ENCODE results near the gene PNKP.

The PNKP gene

GRCh38 chr19:49887665-49888509 lies 20.5 kb upstream of the PNKP start:
- DNase-seq: peak; percentile 73
- no peak for TF ChIP-seq CTCF (IDR thresholded peaks at IDR 0.05; ENCODE audit: low read depth, low read length)
- Histone ChIP-seq H3K27me3 (ENCODE audit: insufficient read depth, low read depth, severe bottlenecking) (no peaks in the 10 kb centered on the region), H3K4me3 (ENCODE audit: low read depth, low read length) (peak overlapping the region; percentile 29), H3K9me3 (ENCODE audit: severe bottlenecking) (no peaks in the 10 kb centered on the region), H3K36me3 (peaks cover 18% of the 10 kb centered on the region), H3K27ac (peak overlapping the region; percentile 61)

GRCh38 chr19:49887037-49887664 lies 19.8 kb upstream of the PNKP start:
- H3K9me3 ChIP-seq (ENCODE audit: severe bottlenecking): no peaks in the 10 kb centered on the region
- no peak for DNase-seq
- peak overlapping the region; percentile 29 for H3K4me3 ChIP-seq (ENCODE audit: low read depth, low read length)
- no peaks in the 10 kb centered on the region for H3K27me3 ChIP-seq (ENCODE audit: insufficient read depth, low read depth, severe bottlenecking)
- H3K36me3 ChIP-seq: peaks cover 26% of the 10 kb centered on the region
- TF ChIP-seq CTCF (IDR thresholded peaks at IDR 0.05; ENCODE audit: low read depth, low read length): no peak
- H3K27ac ChIP-seq: peak overlapping the region; percentile 61

- Histone ChIP-seq H3K27me3 (ENCODE audit: insufficient read depth, low read depth, severe bottlenecking) (no peaks in the 10 kb centered on the region), H3K36me3 (peaks cover 49% of the 10 kb centered on the region), H3K4me3 (ENCODE audit: low read depth, low read length) (no peak overlapping the region), H3K9me3 (ENCODE audit: severe bottlenecking) (no peaks in the 10 kb centered on the region), H3K27ac (no peak overlapping the region)
- TF ChIP-seq CTCF (IDR thresholded peaks at IDR 0.05; ENCODE audit: low read depth, low read length): no peak
- no peak for DNase-seq
Observed at GRCh38 chr19:49884760-49885159, 17.4 kb upstream of the PNKP start.

GRCh38 chr19:49884109-49884508 lies 16.7 kb upstream of the PNKP start:
- TF ChIP-seq CTCF (IDR thresholded peaks at IDR 0.05; ENCODE audit: low read depth, low read length): no peak
- Histone ChIP-seq H3K4me3 (ENCODE audit: low read depth, low read length) (no peak overlapping the region), H3K36me3 (peaks cover 49% of the 10 kb centered on the region), H3K9me3 (ENCODE audit: severe bottlenecking) (no peaks in the 10 kb centered on the region), H3K27me3 (ENCODE audit: insufficient read depth, low read depth, severe bottlenecking) (no peaks in the 10 kb centered on the region), H3K27ac (no peak overlapping the region)
- no peak for DNase-seq

- Histone ChIP-seq H3K4me3 (ENCODE audit: low read depth, low read length) (no peak overlapping the region), H3K27ac (no peak overlapping the region), H3K9me3 (ENCODE audit: severe bottlenecking) (no peaks in the 10 kb centered on the region), H3K36me3 (peaks cover 49% of the 10 kb centered on the region), H3K27me3 (ENCODE audit: insufficient read depth, low read depth, severe bottlenecking) (no peaks in the 10 kb centered on the region)
- no peak for DNase-seq
- no peak for TF ChIP-seq CTCF (IDR thresholded peaks at IDR 0.05; ENCODE audit: low read depth, low read length)
Observed at GRCh38 chr19:49883094-49883493, 15.7 kb upstream of the PNKP start.

Measured in WERI-Rb-1 (cell line).